ENCODE measurements around the gene COL4A2. TPM values are rescaled to one million over a fixed set of nuclear protein-coding genes. Genes with fewer than 3 reads are reported as not detected.

COL4A2 gene
- total RNA-seq, 1 experiment from 2014 or later: 1.6 TPM

GRCh38 chr13:110297011-110297410, 10.1 kb upstream of the COL4A2 start:
- ChIA-PET POLR2A (no interaction called here), RAD21 (ENCODE audit: low non-redundant PET in 1 of 2, low total read pairs in 2 of 2, uncharacterized antibody in 2 of 2, unreplicated experiment in 2 of 2) (no interaction called here)
- BruUV-seq (replicated peaks): no TSS peak

More at GRCh38 chr13:110297011-110297410, 10.1 kb upstream of the COL4A2 start:
- CTCF ChIA-PET: no interaction called here
- Histone ChIP-seq H3K9ac (ENCODE audit: low read length) (no peak overlapping the region), H3K36me3 (ENCODE audit: control insufficient read depth in 1 of 2, insufficient read depth in 2 of 2, low read length in 2 of 2) (no peaks in the 10 kb centered on the region), H2AFZ (ENCODE audit: low read depth, low read length, poor library complexity, severe bottlenecking) (no peak overlapping the region), H4K20me1 (ENCODE audit: insufficient read depth) (no peaks in the 10 kb centered on the region), H3K4me2 (ENCODE audit: low read length) (no peak overlapping the region), H3K79me2 (ENCODE audit: insufficient read depth, low read length) (no peaks in the 10 kb centered on the region), H3K4me1 (ENCODE audit: control insufficient read depth in 1 of 2, insufficient read depth in 2 of 2, low read length in 2 of 2) (no peaks in the 10 kb centered on the region), H3K27me3 (ENCODE audit: insufficient read depth, low read length) (peaks cover 75% of the 10 kb centered on the region), H3K4me3 (replicated peaks in 1 of 2; ENCODE audit: low read depth in 1 of 2, low read length in 2 of 2) (no peak overlapping the region), H3K27ac (ENCODE audit: low read depth, low read length) (no peak overlapping the region), H3K9me2 (ENCODE audit: insufficient read depth) (no peaks in the 10 kb centered on the region), H3K9me3 (ENCODE audit: control insufficient read depth in 1 of 2, insufficient read depth in 1 of 2, low read depth in 1 of 2, low read length in 2 of 2) (no peaks in the 10 kb centered on the region)
- DNase-seq (ENCODE audit: low read depth, low spot score) (no peak), ATAC-seq (no peak)
- intact Hi-C loops (cut with micrococcal nuclease): no loop called here
- no peak for TF ChIP-seq JUND (IDR thresholded peaks at IDR 0.05)
- no peak for TF ChIP-seq REST (IDR thresholded peaks at IDR 0.05; ENCODE audit: low read depth)
- no peak for TF ChIP-seq EZH2phosphoT487 (IDR thresholded peaks at IDR 0.05; ENCODE audit: borderline replicate concordance)
- no peak for TF ChIP-seq CEBPB (IDR thresholded peaks at IDR 0.05; ENCODE audit: low read depth)
- TF ChIP-seq CTCF (IDR thresholded peaks at IDR 0.05 in 2 of 3, conservative IDR thresholded peaks at IDR 0.05 in 1 of 3; ENCODE audit: borderline replicate concordance in 1 of 3, insufficient read depth in 1 of 3, low read depth in 2 of 3, low read length in 2 of 3): no peak
